COLO668 (cell line): ENCODE data around the gene UBE2D1.

Experiments used
- DNase-seq: peaks from one replicate; lab custom pipeline; 2025; ENCODE audit not compliant: unreplicated experiment; lab: John Stamatoyannopoulos, UW

Gene UBE2D1

GRCh38 chr10:58336242-58336641 is 1.4 kb downstream of the UBE2D1 start:
- DNase-seq: no peak

- no peak for DNase-seq
Measured at GRCh38 chr10:58341422-58341821, 6.6 kb downstream of the UBE2D1 start.

GRCh38 chr10:58341947-58342346 is 7.1 kb downstream of the UBE2D1 start:
- no peak for DNase-seq

GRCh38 chr10:58347967-58348366 is 13.2 kb downstream of the UBE2D1 start:
- DNase-seq: no peak

GRCh38 chr10:58348571-58349033 is 13.8 kb downstream of the UBE2D1 start:
- no peak for DNase-seq

DNA sequence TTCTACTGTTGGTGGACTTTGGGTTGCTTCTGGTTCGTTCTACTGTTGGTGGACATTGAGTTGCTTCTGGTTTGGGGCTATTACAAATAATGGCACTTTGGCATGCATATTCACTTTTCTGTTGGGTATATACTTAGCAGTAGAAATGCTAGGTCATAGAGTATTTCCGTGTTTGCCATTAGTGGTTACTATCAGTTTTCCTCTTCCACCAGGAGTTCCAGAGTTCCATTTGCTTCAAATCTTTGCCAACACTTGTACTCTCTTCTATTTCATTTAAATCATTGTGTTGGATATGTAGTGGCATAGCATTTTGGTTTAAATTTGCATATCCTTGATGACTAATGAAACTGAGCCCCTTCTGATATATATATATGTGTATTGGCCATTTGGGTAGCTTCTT is 15.2 kb downstream of the UBE2D1 start:
- DNase-seq: no peak

- DNase-seq: no peak
Measured at GRCh38 chr10:58350619-58351323, 16.0 kb downstream of the UBE2D1 start.

DNA sequence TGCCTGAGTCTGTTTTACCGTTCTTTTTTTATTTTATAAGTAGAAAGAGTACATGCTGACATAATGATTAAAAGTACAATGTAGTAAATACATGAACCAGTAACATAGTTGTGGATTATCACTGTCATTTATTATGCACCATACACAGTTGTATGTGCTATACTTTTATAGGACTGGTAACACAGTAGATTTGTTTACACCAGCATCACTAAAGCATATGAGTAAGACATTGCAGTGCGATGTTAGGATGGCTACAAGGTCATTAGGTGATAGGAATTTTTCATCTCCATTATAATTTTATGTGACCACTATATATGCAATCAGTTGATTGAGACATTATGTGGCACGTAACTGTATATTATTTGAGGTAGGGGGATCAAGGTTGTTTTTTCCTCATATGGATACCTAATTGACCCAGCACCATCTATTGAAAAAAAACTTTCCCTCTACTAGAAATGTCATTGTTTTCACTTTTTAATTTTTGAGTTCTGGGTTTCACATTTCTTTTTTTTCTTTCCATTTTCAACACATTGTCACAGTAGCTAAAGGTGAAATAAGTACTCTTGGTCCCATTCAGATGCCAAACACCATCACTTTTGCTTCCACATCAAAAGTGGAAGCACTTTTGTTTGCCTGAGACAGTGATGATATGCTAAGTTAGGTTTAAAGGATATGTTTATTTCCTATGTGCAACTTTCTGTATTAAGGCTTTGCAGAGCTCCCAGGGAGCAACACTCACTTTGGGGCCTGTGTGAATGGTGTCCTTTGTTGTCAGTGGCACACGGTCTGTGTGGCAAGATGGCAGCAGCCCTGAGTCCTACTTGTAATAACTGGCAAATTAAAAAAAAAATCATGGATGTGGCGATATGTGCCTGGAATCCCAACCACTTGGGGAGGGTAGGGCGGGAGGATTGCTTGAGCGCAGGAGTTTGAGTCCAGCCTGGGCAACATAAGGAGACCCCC is 17.1 kb downstream of the UBE2D1 start:
- DNase-seq: no peak

DNA sequence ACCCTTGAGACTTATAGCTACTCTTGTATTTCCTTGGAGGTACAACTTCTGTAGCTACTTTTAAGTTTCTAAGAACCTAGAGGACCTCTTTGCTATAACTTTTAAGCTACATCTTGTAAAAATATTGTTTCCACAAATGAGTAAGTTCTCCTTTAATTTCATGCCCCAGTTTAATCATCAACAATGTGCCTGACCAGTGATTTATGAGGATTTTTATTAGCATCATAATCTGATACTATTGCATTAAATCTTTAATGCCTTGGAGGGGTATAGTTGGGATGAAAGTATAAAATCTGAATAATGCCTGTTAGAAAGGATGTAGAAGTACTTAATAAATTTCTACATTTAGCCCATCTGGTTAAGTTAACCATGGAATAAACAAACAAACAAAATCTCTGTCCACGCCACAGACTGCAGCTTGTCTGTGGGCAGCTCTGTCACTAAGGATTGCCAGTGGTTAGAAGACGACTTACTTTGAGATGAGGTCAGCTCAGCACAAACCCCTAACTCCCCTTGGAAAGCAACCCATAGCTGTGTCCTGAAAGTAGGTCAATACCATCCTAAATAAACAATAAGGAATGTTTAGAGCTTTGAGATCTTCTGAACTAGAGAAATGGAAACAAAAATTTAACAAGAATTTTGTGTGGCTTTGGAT is 18.3 kb downstream of the UBE2D1 start:
- no peak for DNase-seq

DNA sequence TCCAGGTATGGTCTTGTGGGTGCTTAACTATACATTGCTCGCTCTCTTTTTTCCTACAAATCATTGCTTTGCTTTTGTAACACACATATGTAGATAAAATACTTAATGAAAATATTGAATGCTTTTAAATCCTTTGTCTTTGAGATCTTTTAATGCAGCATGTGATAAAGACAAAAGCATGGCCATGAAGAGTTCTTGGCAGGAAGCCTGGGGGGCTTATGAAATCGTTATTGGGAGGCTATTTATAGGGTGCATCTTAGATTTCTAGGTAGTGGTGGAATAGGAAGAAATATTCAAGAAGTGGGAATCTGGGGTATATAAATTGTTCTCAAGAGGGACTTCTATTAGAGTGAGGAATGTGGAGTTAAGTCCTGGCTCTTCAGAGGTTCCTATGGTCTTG is 21.9 kb downstream of the UBE2D1 start:
- no peak for DNase-seq

DNA sequence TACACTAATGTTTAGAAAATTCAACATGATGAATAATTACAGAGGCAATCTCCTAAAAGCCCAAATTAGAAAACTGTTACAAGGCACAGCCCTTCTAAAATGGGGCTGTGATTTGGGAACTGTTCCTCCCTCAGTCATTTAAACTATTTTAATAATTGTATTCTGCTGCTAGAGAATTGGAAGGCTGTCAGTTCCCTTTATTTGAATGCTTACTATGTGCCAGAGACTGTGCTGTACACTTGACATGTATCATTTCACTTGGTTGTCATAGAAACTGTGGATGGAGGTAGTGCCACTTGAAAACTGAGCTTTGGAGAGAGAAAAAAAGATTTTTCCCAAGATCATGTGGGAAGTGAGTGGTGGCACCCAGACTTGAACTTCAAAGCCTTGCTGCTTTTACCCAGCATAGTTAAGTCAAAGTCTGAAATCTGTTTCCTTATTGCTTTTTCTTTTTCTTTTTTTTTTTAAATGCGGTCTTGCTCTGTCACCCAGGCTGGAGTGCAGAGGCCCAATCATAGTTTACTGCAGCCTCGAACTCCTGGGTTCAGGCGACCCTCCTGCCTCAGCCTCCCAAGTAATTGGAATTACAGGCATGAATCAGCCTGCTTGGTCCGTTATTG is 23.6 kb downstream of the UBE2D1 start:
- no peak for DNase-seq

DNA sequence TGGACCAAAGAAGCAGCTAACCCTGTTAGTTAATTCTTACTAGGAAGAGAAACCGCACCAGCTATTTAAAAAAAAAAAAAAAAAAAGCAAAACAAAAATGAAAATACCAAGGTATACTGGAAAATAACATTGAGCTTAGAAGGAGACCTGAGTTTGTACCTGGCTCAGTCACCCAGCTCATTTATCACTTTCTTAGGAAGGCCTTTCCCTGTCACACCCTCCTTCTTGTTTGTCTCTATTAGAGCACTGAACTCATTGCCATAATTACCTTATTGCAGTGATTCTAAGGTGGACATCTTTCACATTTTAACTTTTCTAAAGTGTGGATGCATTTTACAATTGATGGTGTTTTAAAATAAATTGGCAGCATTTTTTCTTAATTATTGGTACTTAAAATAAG is 24.1 kb downstream of the UBE2D1 start:
- DNase-seq: no peak

- DNase-seq: no peak
Measured at GRCh38 chr10:58359541-58359940, 24.7 kb downstream of the UBE2D1 start.

DNA sequence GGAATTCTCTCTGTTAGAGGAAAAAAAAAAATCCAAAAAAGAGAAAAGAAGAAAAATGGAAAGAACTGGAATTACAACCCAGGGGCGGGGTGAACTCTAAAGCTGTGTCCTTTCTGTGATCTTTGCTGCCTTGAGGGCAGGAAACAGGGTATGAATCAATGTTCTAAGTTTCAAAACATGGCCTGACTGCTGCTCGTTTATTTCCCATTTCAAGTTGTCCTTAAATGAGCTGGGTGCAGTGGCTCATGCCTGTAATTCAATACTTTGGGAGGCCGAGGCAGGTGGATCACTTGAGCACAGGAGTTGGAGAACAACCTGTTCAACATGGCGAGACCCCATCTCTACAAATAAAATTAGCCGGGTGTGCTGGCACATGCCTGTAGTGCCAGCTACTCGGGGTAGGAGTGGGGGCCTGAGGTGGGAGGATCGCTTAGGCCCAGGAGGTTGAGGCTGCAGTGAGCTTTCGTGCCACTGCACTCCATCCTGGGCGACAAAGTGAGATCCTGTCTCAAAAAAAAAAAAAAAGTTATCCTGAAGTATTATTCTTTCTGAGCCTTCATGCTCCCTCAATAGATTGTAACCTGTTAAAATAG is 25.7 kb downstream of the UBE2D1 start:
- no peak for DNase-seq

- DNase-seq: no peak
Measured at GRCh38 chr10:58361353-58361752, 26.5 kb downstream of the UBE2D1 start.

- no peak for DNase-seq
Measured at GRCh38 chr10:58362027-58362789, 27.4 kb downstream of the UBE2D1 start.

DNA sequence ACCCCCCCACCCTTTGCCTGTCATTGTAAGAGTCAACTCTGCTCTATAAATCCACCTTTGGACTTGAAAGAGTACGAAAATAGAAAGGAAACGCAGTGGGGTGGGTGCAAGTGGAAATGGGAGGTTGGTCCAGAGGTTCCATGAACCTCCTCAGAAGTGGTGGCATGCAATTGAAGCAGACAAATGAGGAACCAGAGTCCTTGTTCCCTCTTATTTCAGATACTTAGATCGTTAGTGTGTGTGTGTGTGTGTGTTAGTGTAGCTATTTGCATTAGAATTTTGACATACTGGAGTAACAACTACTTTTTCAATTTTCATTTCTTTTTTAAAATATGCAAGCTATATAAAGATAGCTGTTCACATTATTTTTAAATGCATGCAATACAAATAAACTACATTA is 32.3 kb downstream of the UBE2D1 start:
- no peak for DNase-seq

GRCh38 chr10:58371473-58371872 is 36.7 kb downstream of the UBE2D1 start:
- DNase-seq: no peak

DNA sequence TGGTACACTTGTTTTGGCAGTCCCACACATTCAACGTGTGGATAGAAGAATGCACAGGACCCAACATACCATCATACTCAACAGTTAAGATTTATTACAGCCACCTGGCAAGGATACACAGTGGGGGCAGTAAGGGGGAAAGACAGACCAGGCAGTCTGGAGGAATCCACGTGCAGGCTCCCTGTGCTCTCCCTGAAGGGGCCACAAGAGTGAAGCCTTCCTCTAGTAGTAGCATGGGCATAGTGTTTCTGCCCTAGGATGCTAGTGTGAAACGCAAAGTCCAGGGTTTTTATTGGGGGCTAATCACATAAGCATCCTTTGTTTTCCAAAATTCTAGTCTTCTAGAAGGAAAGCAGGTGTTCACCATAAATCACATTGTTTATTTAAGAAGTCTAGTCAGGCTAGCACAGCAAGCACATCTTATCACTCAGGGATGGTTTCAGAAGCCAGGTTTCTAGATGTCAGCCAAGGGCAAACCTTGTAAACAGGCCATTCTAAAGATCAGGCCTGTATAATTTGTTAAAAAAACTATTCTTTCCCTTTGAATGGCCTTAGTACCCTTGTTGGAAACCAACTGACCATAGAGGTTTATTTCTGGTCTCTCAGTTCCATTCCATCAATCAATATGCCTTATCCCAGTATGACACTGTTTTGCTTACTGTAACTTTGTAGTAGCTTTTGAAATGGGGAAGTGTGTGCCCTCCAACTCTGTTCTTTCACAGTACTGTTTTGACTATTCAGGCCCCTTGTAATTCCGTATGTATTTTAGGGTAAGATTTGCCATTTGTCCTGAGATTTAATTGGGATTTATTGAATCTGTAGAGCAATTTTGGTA is 38.0 kb downstream of the UBE2D1 start:
- DNase-seq: no peak
